Immature natural killer cell (primary cell): ENCODE results near the gene ING4. TPM values are rescaled to one million over a fixed set of nuclear protein-coding genes. Genes with fewer than 3 reads are reported as not detected.

ENCODE experiments used
- DNase-seq, 3 donors: peaks; one replicate each; pipeline ENCODE4 v3.0.0; 2022; ENCODE audit warnings: mixed read lengths in 1 of 3
- H3K27ac Mint-ChIP-seq, 6 donors: one replicate each; pipeline ENCODE4 v1.8.0; 2020; ENCODE audit warnings: mixed read lengths in 6 of 6, mild to moderate bottlenecking in 5 of 6, inconsistent platforms in 4 of 6, moderate library complexity in 3 of 6
- H3K27me3 Mint-ChIP-seq, 3 donors: one replicate each; pipeline ENCODE4 v1.8.0; 2020 to 2021; ENCODE audit warnings: low read depth in 3 of 3, mild to moderate bottlenecking in 3 of 3, mixed read lengths in 3 of 3, moderate library complexity in 3 of 3, inconsistent platforms in 1 of 3
- H3K36me3 Mint-ChIP-seq, 3 donors: one replicate each; pipeline ENCODE4 v1.8.0; 2020; ENCODE audit warnings: mixed read lengths in 3 of 3, inconsistent platforms in 2 of 3, mild to moderate bottlenecking in 2 of 3
- H3K4me1 Mint-ChIP-seq, 2 donors: one replicate each; pipeline ENCODE4 v1.8.0; 2020; ENCODE audit warnings: inconsistent platforms in 2 of 2, mild to moderate bottlenecking in 2 of 2, mixed read lengths in 2 of 2, moderate library complexity in 1 of 2
- H3K4me3 Mint-ChIP-seq, 5 donors: one replicate each; pipeline ENCODE4 v1.8.0; 2020; ENCODE audit warnings: mild to moderate bottlenecking in 5 of 5, mixed read lengths in 5 of 5, inconsistent platforms in 3 of 5, moderate library complexity in 3 of 5
- H3K9me3 Mint-ChIP-seq, 6 donors: one replicate each; pipeline ENCODE4 v1.8.0; 2020; ENCODE audit warnings: mild to moderate bottlenecking in 6 of 6, mixed read lengths in 6 of 6, inconsistent platforms in 4 of 6, moderate library complexity in 3 of 6
- polyA plus RNA-seq, 3 donors: library from polyadenylated mRNA; unstranded; fragments of 300-500 nt; fragmentation: Illumina TruSeq; gene quantifications; one replicate each; pipeline ENCODE4 v1.2.3, GENCODE V29; 2021

Gene ING4
- polyA plus RNA-seq, 3 donors from 2014 or later, result 60.7 to 156 (median 93.9) TPM

GRCh38 chr12:6695313-6696045, 32.6 kb upstream of the ING4 start:
- no peak overlapping the region for H3K4me3 Mint-ChIP-seq
- H3K9me3 Mint-ChIP-seq, result no peaks in the 10 kb centered on the region
- H3K27me3 Mint-ChIP-seq, result peaks cover 8 to 17% (median 16%) of the 10 kb centered on the region in 3 donors
- peaks cover 5 to 6% of the 10 kb centered on the region in 2 donors for H3K4me1 Mint-ChIP-seq
- peak overlapping the region in 1 of 6 donors; percentile 34 for H3K27ac Mint-ChIP-seq
- DNase-seq, result no peak
- no peaks in the 10 kb centered on the region for H3K36me3 Mint-ChIP-seq

- Mint-ChIP-seq H3K4me1 (peaks cover 12 to 13% of the 10 kb centered on the region in 2 donors), H3K9me3 (no peaks in the 10 kb centered on the region), H3K36me3 (no peaks in the 10 kb centered on the region), H3K27me3 (peaks cover 8 to 17% (median 16%) of the 10 kb centered on the region in 3 donors), H3K27ac (no peak overlapping the region), H3K4me3 (no peak overlapping the region)
- no peak for DNase-seq
Observed at GRCh38 chr12:6694701-6695100, 31.8 kb upstream of the ING4 start.

GRCh38 chr12:6693832-6694355, 31.0 kb upstream of the ING4 start:
- peaks cover 12 to 15% of the 10 kb centered on the region in 2 donors for H3K4me1 Mint-ChIP-seq
- no peak for DNase-seq
- H3K27me3 Mint-ChIP-seq, result peaks cover 11 to 20% (median 15%) of the 10 kb centered on the region in 3 donors
- H3K9me3 Mint-ChIP-seq, result no peaks in the 10 kb centered on the region
- H3K4me3 Mint-ChIP-seq, result no peak overlapping the region
- no peaks in the 10 kb centered on the region for H3K36me3 Mint-ChIP-seq
- H3K27ac Mint-ChIP-seq, result no peak overlapping the region

GRCh38 chr12:6692888-6693287, 30.0 kb upstream of the ING4 start:
- H3K9me3 Mint-ChIP-seq, result no peaks in the 10 kb centered on the region
- H3K36me3 Mint-ChIP-seq, result no peaks in the 10 kb centered on the region
- peaks cover 21 to 24% of the 10 kb centered on the region in 2 donors for H3K4me1 Mint-ChIP-seq
- peak overlapping the region in 3 of 6 donors; percentile 22 to 81 (median 57) for H3K27ac Mint-ChIP-seq
- peak overlapping the region in 1 of 5 donors; percentile 60 for H3K4me3 Mint-ChIP-seq
- peaks cover 11 to 19% (median 12%) of the 10 kb centered on the region in 3 donors for H3K27me3 Mint-ChIP-seq
- no peak for DNase-seq

- H3K27ac Mint-ChIP-seq, result peak overlapping the region in 1 of 6 donors; percentile 42
- no peaks in the 10 kb centered on the region for H3K36me3 Mint-ChIP-seq
- peaks cover 35 to 39% of the 10 kb centered on the region in 2 donors for H3K4me1 Mint-ChIP-seq
- no peaks in the 10 kb centered on the region for H3K9me3 Mint-ChIP-seq
- no peak for DNase-seq
- H3K4me3 Mint-ChIP-seq, result peak overlapping the region in 1 of 5 donors; percentile 34
- peaks cover 8 to 14% (median 11%) of the 10 kb centered on the region in 3 donors for H3K27me3 Mint-ChIP-seq
Observed at GRCh38 chr12:6691473-6691872, 28.6 kb upstream of the ING4 start.

GRCh38 chr12:6688999-6689882, 26.3 kb upstream of the ING4 start, which contains the start of gene ZNF384:
TSS of gene ZNF384 (minus strand) at chr12:6689375. CDS start at chr12:6679520, 9,855 bp downstream.
- Mint-ChIP-seq H3K27me3 (peaks cover 8 to 15% (median 11%) of the 10 kb centered on the region in 3 donors), H3K4me3 (peak within 1 kb of the TSS; percentile 86 to 92 (median 91)), H3K36me3 (no peaks in the 10 kb centered on the region), H3K27ac (peak within 1 kb of the TSS; percentile 96 to 98 (median 98)), H3K9me3 (no peaks in the 10 kb centered on the region), H3K4me1 (peaks cover 55 to 57% of the 10 kb centered on the region in 2 donors)
- peak; percentile 96 to 98 (median 98) for DNase-seq

DNA sequence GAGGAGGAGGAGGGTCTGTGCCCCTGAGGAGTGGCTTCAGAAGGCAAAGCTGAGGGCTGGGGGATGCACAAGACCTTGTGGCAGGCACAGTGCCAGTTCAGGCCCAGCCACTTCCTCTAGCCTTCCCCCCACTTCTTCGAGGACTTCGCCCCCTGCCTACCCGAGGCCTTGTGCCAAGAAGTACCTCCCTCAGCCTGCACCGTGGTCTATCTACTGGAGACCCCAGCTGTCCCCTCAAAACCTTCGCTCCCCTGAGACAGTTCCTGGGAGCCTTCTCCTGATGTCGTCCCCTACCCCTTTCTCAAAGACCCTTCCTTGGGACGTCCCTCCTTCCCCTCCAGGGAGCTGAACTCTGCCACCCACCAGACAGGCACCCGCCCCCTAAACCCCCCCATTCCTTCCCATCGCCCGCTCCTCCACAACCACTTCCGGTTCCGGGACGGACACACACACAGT, 25.7 kb upstream of the ING4 start:
- peaks cover 8 to 14% (median 11%) of the 10 kb centered on the region in 3 donors for H3K27me3 Mint-ChIP-seq
- H3K27ac Mint-ChIP-seq, result peak overlapping the region; percentile 96 to 98 (median 98)
- DNase-seq, result no peak
- no peaks in the 10 kb centered on the region for H3K36me3 Mint-ChIP-seq
- H3K4me1 Mint-ChIP-seq, result peaks cover 55 to 62% of the 10 kb centered on the region in 2 donors
- H3K4me3 Mint-ChIP-seq, result peak overlapping the region; percentile 86 to 92 (median 91)
- no peaks in the 10 kb centered on the region for H3K9me3 Mint-ChIP-seq

GRCh38 chr12:6685814-6686213, 22.9 kb upstream of the ING4 start:
- peak overlapping the region in 5 of 6 donors; percentile 32 to 98 (median 97) for H3K27ac Mint-ChIP-seq
- no peaks in the 10 kb centered on the region for H3K9me3 Mint-ChIP-seq
- peaks cover 8 to 14% (median 11%) of the 10 kb centered on the region in 3 donors for H3K27me3 Mint-ChIP-seq
- peaks cover 0 to 6% (median 0%) of the 10 kb centered on the region in 3 donors for H3K36me3 Mint-ChIP-seq
- peaks cover 60 to 81% of the 10 kb centered on the region in 2 donors for H3K4me1 Mint-ChIP-seq
- no peak for DNase-seq
- H3K4me3 Mint-ChIP-seq, result no peak overlapping the region

DNA sequence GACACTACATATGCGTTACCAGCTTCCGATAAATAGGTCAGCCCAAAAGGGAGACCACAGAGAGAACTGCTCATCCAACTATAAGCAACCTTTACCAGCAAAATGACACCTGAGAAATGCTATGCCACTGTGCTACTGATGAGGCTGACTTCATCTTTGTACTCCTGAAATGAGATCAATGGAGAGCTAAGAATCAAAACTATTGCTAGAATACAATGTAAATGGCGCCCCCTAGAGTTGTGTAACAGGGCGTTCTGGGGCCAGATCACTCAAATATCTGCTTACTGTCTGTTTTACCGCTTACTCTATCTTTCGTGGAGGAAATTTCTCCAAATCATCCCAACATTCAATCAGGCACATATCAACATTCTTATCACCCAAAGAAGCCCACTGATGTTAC, 21.7 kb upstream of the ING4 start:
- Mint-ChIP-seq H3K27ac (peak overlapping the region; percentile 8 to 80 (median 35)), H3K36me3 (peaks cover 0 to 8% (median 1%) of the 10 kb centered on the region in 3 donors), H3K4me1 (peaks cover 52 to 72% of the 10 kb centered on the region in 2 donors)

GRCh38 chr12:6676962-6677361, 14.0 kb upstream of the ING4 start:
- peaks cover 0 to 3% (median 3%) of the 10 kb centered on the region in 3 donors for H3K27me3 Mint-ChIP-seq
- H3K4me3 Mint-ChIP-seq, result no peak overlapping the region
- no peak overlapping the region for H3K27ac Mint-ChIP-seq
- H3K36me3 Mint-ChIP-seq, result peaks cover 8 to 70% (median 44%) of the 10 kb centered on the region in 3 donors
- H3K9me3 Mint-ChIP-seq, result no peaks in the 10 kb centered on the region
- no peak for DNase-seq
- H3K4me1 Mint-ChIP-seq, result peaks cover 6 to 10% of the 10 kb centered on the region in 2 donors

More for the DNA sequence above, 21.7 kb upstream of the ING4 start:
- no peaks in the 10 kb centered on the region for H3K9me3 Mint-ChIP-seq
- no peak overlapping the region for H3K4me3 Mint-ChIP-seq
- peaks cover 8 to 14% (median 11%) of the 10 kb centered on the region in 3 donors for H3K27me3 Mint-ChIP-seq
- DNase-seq, result peak; percentile 26 to 47 (median 43)

GRCh38 chr12:6672143-6672542, 9.2 kb upstream of the ING4 start:
- DNase-seq, result no peak
- H3K27ac Mint-ChIP-seq, result no peak overlapping the region
- H3K36me3 Mint-ChIP-seq, result peaks cover 26 to 77% (median 59%) of the 10 kb centered on the region in 3 donors
- no peaks in the 10 kb centered on the region for H3K4me1 Mint-ChIP-seq
- no peaks in the 10 kb centered on the region for H3K9me3 Mint-ChIP-seq
- H3K27me3 Mint-ChIP-seq, result peaks cover 0 to 4% (median 0%) of the 10 kb centered on the region in 3 donors
- no peak overlapping the region for H3K4me3 Mint-ChIP-seq

DNA sequence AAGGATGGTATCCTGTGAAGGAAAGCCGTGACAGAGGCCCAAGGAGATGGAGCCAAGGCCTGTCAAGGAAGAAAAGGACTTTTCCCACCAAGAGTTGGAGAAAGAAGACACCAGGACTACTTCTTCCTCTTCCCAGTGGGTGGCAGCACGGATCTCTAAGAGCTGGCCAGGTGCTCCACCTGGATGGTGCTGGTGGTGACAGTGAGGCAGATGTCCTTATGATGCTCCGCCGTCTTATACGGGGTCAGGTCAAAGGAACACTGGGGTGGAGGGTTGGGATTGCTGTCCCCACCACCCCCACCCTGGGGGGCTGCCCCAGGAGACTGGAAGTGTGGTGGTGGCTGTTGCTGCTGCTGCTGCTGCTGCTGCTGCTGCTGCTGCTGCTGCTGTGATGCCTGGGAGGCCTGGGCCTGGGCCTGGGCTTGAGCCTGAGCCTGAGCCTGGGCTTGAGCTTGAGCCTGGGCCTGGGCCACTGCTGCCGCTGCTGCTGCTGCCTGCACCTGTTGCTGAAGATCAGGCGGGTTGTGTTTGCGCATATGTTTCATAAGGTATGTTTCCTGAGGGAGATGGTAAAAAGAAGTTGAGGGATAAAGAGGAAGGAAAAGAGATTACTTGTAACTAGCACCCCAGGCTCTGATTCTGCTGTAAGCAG, 4.8 kb upstream of the ING4 start:
- H3K36me3 Mint-ChIP-seq, result peaks cover 23 to 47% (median 40%) of the 10 kb centered on the region in 3 donors

GRCh38 chr12:6666211-6666610, 3.3 kb upstream of the ING4 start:
- Mint-ChIP-seq H3K27me3 (peaks cover 3 to 10% (median 5%) of the 10 kb centered on the region in 3 donors), H3K4me1 (peaks cover 21 to 35% of the 10 kb centered on the region in 2 donors), H3K4me3 (no peak overlapping the region), H3K27ac (peak overlapping the region in 4 of 6 donors; percentile 1 to 55 (median 19)), H3K9me3 (no peaks in the 10 kb centered on the region), H3K36me3 (peaks cover 11 to 32% (median 28%) of the 10 kb centered on the region in 3 donors)
- DNase-seq, result no peak

More for the DNA sequence above, 4.8 kb upstream of the ING4 start:
- Mint-ChIP-seq H3K4me3 (no peak overlapping the region), H3K9me3 (no peaks in the 10 kb centered on the region), H3K27ac (no peak overlapping the region), H3K27me3 (peaks cover 3 to 8% (median 5%) of the 10 kb centered on the region in 3 donors), H3K4me1 (peaks cover 11 to 22% of the 10 kb centered on the region in 2 donors)
- no peak for DNase-seq
